Activated CD8-positive, alpha-beta memory T cell treated with anti-CD3 and anti-CD28 coated beads for 36 hours (primary cell): ENCODE results near the gene OR2A5. TPM values are rescaled to one million over a fixed set of nuclear protein-coding genes. Genes with fewer than 3 reads are reported as not detected.

Experiments
- CTCF ChIA-PET: fragments of 350-600 bp; sonication (Branson Sonifier 250); formaldehyde crosslinking; loops from one replicate; lab custom pipeline; 2021; ENCODE audit warnings: antibody characterized with exemption; lab: Charles Lee
- POLR2A ChIA-PET: fragments of 350-600 bp; sonication (Branson Sonifier 250); formaldehyde crosslinking; loops from one replicate; lab custom pipeline; 2021; ENCODE audit warnings: antibody characterized with exemption; lab: Charles Lee
- total RNA-seq, 2 experiments: library from RNA; stranded (reverse); gene quantifications; one replicate each; pipeline ENCODE4 v1.2.3, GENCODE V29; 2021

Gene OR2A5
- total RNA-seq, 2 experiments from 2014 or later, result not detected

DNA sequence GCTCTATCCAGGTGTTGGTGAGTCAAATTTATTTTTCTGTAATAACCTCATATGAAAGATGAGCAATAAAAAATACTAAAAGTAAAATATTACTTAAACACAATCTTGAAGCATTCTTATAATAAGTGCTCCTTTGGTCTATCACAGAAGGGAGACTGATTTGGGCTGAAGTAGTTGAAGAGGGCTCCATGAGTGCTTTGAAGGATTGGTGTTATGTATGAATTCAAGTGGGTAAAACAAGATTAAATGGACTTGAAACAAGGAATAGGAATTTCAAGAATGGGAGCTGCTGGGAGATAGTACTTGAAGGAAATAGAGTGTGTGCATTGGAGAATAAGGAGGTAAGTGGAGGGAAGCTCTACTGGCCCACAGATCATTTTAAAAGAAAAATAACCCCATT, 53.3 kb downstream of the OR2A5 start:
- ChIA-PET POLR2A (no interaction called here), CTCF (no interaction called here)

- CTCF ChIA-PET, result no interaction called here
- POLR2A ChIA-PET, result no interaction called here
Measured at GRCh38 chr7:144105211-144105610, 56.5 kb downstream of the OR2A5 start.

Other genes with a start within 250 kb of the OR2A5 start
- 10 to 100 TPM; 10.4 to 11.2 TPM for gene TCAF1, start 146.8 kb upstream of the OR2A5 start, total RNA-seq
- not detected for gene OR2F2, start 113.7 kb upstream of the OR2A5 start, total RNA-seq
- gene OR2F1, start 94.1 kb upstream of the OR2A5 start, total RNA-seq, result not detected
- gene OR6B1, start 48.6 kb upstream of the OR2A5 start, total RNA-seq, result not detected
- gene OR2A25, start 20.9 kb downstream of the OR2A5 start, total RNA-seq, result not detected
- gene OR2A12, start 37.3 kb downstream of the OR2A5 start, total RNA-seq, result not detected
- gene OR2A2, start 60.6 kb downstream of the OR2A5 start, total RNA-seq, result not detected
- gene OR2A14, start 74.2 kb downstream of the OR2A5 start, total RNA-seq, result not detected
- gene CTAGE4, start 134.5 kb downstream of the OR2A5 start, total RNA-seq, result 1 to 10 TPM; 1.2 to 2.0 TPM
- 1 to 10 TPM; 4.8 to 4.9 TPM for gene ARHGEF35, start 146.9 kb downstream of the OR2A5 start, total RNA-seq
- not detected for gene OR2A42, start 190.7 kb downstream of the OR2A5 start, total RNA-seq
- 1 to 10 TPM; 1.0 to 1.2 TPM for gene OR2A7, start 215.8 kb downstream of the OR2A5 start, total RNA-seq
- under 1 TPM in 1 of 2 experiments, not detected in 1; 0.78 TPM for gene CTAGE8, start 220.3 kb downstream of the OR2A5 start, total RNA-seq